ENCODE results near the gene SYAP1. TPM values are rescaled to one million over a fixed set of nuclear protein-coding genes. Genes with fewer than 3 reads are reported as not detected.
"Not testable (repeated sequence)": the region's sequence is repeated elsewhere in the genome, so short reads cannot be mapped to it uniquely, and the experiment has no call there.

SYAP1 gene
- total RNA-seq, 3 donors from 2014 or later: 35.0 to 53.4 (median 46.9) TPM

- no peaks in the 10 kb centered on the region for H3K36me3 ChIP-seq (ENCODE audit: low read depth)
- no peaks in the 10 kb centered on the region for H3K9me3 ChIP-seq
- ATAC-seq (no peak), DNase-seq (no peak)
- intact Hi-C loops (cut with DNase I, micrococcal nuclease): no loop called here
- TF ChIP-seq CTCF (IDR thresholded peaks at IDR 0.05): no peak
- H3K4me3 ChIP-seq: no peak overlapping the region
- H3K4me1 ChIP-seq (ENCODE audit: low read depth): no peaks in the 10 kb centered on the region
Measured at GRCh38 chrX:16756724-16757123, 37.3 kb downstream of the SYAP1 start.

GRCh38 chrX:16761500-16761899 lies 42.1 kb downstream of the SYAP1 start:
- H3K4me3 ChIP-seq; intact Hi-C loops (cut with DNase I, micrococcal nuclease); DNase-seq; H3K36me3 ChIP-seq (ENCODE audit: low read depth); H3K9me3 ChIP-seq; ATAC-seq; H3K4me1 ChIP-seq (ENCODE audit: low read depth): not testable (repeated sequence)

- Histone ChIP-seq H3K9me3 (no peaks in the 10 kb centered on the region), H3K4me3 (no peak overlapping the region), H3K36me3 (ENCODE audit: low read depth) (no peaks in the 10 kb centered on the region), H3K4me1 (ENCODE audit: low read depth) (no peaks in the 10 kb centered on the region)
- DNase-seq (no peak), ATAC-seq (no peak)
- TF ChIP-seq CTCF (IDR thresholded peaks at IDR 0.05): no peak
- intact Hi-C loops (cut with DNase I, micrococcal nuclease): no loop called here
Measured at GRCh38 chrX:16762579-16762978, 43.2 kb downstream of the SYAP1 start.

- intact Hi-C loops (cut with DNase I, micrococcal nuclease): no loop called here
- Histone ChIP-seq H3K36me3 (ENCODE audit: low read depth) (no peaks in the 10 kb centered on the region), H3K4me1 (ENCODE audit: low read depth) (no peaks in the 10 kb centered on the region), H3K4me3 (no peak overlapping the region), H3K9me3 (no peaks in the 10 kb centered on the region)
- ATAC-seq (no peak), DNase-seq (no peak)
- TF ChIP-seq CTCF (IDR thresholded peaks at IDR 0.05): no peak
Measured at GRCh38 chrX:16765594-16765993, 46.2 kb downstream of the SYAP1 start.

- intact Hi-C loops (cut with DNase I, micrococcal nuclease): no loop called here
- no peak for TF ChIP-seq CTCF (IDR thresholded peaks at IDR 0.05)
- no peak for ATAC-seq
Measured at GRCh38 chrX:16770970-16771482, 51.6 kb downstream of the SYAP1 start.

GRCh38 chrX:16771483-16772398 lies 52.3 kb downstream of the SYAP1 start:
- no peaks in the 10 kb centered on the region for H3K9me3 ChIP-seq
- H3K36me3 ChIP-seq (ENCODE audit: low read depth): no peaks in the 10 kb centered on the region
- DNase-seq (peak in 2 of 3 donors; percentile 62), ATAC-seq (peak; percentile 98)
- TF ChIP-seq CTCF (IDR thresholded peaks at IDR 0.05): no peak
- H3K4me3 ChIP-seq: no peak overlapping the region
- no peaks in the 10 kb centered on the region for H3K4me1 ChIP-seq (ENCODE audit: low read depth)
- intact Hi-C loops (cut with DNase I, micrococcal nuclease): no loop called here

More at GRCh38 chrX:16770970-16771482, 51.6 kb downstream of the SYAP1 start:
- H3K9me3 ChIP-seq: no peaks in the 10 kb centered on the region
- no peaks in the 10 kb centered on the region for H3K4me1 ChIP-seq (ENCODE audit: low read depth)
- DNase-seq: no peak
- no peaks in the 10 kb centered on the region for H3K36me3 ChIP-seq (ENCODE audit: low read depth)
- H3K4me3 ChIP-seq: no peak overlapping the region

Measured in mucosa of descending colon (tissue), 3 donors.